T-helper 2 cell treated with Interferon-gamma antibody and Interleukin-4, amounts not matched to agents 5 μg/mL and 100 μg/mL, for 36 hours (primary cell): ENCODE data around the gene CACNB1.

Experiments used
- DNase-seq: peaks from one replicate; pipeline ENCODE4 v3.0.0; 2021; ENCODE audit warnings: low spot score
- H3K27ac Mint-ChIP-seq: one replicate; pipeline ENCODE4 v1.8.0; 2021; ENCODE audit warnings: mild to moderate bottlenecking, mixed read lengths
- H3K27me3 Mint-ChIP-seq: one replicate; pipeline ENCODE4 v1.8.0; 2021; ENCODE audit warnings: low read depth, mixed read lengths
- H3K36me3 Mint-ChIP-seq: one replicate; pipeline ENCODE4 v1.8.0; 2021; ENCODE audit warnings: low read depth, mixed read lengths
- H3K4me1 Mint-ChIP-seq: one replicate; pipeline ENCODE4 v1.8.0; 2021; ENCODE audit warnings: low read depth, mixed read lengths
- H3K4me3 Mint-ChIP-seq: one replicate; pipeline ENCODE4 v1.8.0; 2022; ENCODE audit warnings: mild to moderate bottlenecking, moderate library complexity, mixed read lengths
- H3K9me3 Mint-ChIP-seq: one replicate; pipeline ENCODE4 v1.8.0; 2021; ENCODE audit warnings: mixed read lengths

Gene CACNB1

DNA sequence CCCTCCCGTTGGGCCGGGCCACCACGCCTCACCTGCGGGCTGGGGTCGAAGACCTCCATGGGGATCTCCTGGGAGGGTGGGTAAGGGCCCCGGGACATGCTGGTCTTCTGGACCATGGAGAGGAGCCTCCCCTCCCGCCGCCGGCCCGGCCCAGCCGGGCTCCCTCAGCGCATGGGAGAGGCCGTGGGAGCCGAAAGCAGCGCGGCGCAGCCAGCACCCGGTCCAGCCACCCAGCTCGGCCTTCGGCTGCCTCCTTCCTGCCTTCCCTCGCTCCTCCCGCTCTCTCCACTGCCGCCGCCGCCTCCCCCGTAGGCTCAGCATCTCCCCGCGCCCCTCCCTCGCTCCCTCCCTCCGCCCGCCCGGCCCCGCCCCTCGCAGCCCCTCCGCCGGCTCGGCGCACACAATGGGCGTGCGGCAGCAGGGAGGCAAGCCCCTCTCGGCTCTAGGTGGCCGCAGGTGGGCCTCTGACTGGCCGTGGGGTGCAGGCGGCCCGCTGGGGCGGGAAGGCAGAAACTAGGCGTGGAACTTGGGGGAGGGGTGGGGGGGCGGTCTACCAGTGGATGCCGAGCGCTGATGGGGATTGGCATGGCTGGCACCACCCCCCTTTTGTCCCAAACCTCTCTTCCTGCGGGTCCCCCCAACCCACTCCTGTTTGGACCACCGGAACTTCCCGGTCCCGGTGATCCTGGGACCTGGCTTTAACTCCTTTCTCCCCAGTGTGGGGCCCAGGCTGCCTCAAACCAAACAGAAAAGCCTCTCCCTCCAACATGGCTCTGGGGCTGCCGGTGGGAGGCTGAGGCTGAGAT lies at the start of gene CACNB1:
TSS of gene CACNB1 (minus strand) at position 290 of the 806 bp plus-strand sequence. CDS start at position 116, 174 bp downstream.
- peak within 1 kb of the TSS; percentile 71 for H3K27ac Mint-ChIP-seq
- DNase-seq, result peak; percentile 71
- no peaks in the 10 kb centered on the region for H3K27me3 Mint-ChIP-seq
- peak within 1 kb of the TSS; percentile 82 for H3K4me3 Mint-ChIP-seq
- H3K4me1 Mint-ChIP-seq, result peaks cover 42% of the 10 kb centered on the region
- H3K9me3 Mint-ChIP-seq, result no peaks in the 10 kb centered on the region
- peaks cover 28% of the 10 kb centered on the region for H3K36me3 Mint-ChIP-seq

DNA sequence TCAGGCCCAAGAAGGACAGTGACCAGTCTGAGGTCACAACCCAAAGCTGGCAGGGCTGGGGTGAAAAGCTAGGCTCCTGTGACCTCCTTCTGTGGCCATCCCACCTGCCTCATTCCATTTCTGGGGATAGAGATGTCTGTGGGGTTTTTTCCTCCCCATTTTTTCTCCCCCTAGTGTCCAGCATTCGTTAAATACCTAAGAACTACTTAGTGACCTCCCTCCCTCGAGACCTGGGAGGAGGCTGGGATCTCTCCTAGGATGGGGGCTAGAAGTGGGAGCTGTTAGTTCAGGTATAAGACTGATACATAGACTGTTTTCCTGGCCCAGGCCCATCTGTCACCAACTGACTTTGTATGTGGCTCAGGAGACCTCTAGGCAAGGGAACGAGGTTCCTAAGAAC lies 48.8 kb upstream of the CACNB1 start:
- Mint-ChIP-seq H3K4me1 (peaks cover 7% of the 10 kb centered on the region), H3K27ac (no peak overlapping the region), H3K36me3 (no peaks in the 10 kb centered on the region), H3K27me3 (peaks cover 3% of the 10 kb centered on the region), H3K9me3 (no peaks in the 10 kb centered on the region), H3K4me3 (no peak overlapping the region)
- no peak for DNase-seq

DNA sequence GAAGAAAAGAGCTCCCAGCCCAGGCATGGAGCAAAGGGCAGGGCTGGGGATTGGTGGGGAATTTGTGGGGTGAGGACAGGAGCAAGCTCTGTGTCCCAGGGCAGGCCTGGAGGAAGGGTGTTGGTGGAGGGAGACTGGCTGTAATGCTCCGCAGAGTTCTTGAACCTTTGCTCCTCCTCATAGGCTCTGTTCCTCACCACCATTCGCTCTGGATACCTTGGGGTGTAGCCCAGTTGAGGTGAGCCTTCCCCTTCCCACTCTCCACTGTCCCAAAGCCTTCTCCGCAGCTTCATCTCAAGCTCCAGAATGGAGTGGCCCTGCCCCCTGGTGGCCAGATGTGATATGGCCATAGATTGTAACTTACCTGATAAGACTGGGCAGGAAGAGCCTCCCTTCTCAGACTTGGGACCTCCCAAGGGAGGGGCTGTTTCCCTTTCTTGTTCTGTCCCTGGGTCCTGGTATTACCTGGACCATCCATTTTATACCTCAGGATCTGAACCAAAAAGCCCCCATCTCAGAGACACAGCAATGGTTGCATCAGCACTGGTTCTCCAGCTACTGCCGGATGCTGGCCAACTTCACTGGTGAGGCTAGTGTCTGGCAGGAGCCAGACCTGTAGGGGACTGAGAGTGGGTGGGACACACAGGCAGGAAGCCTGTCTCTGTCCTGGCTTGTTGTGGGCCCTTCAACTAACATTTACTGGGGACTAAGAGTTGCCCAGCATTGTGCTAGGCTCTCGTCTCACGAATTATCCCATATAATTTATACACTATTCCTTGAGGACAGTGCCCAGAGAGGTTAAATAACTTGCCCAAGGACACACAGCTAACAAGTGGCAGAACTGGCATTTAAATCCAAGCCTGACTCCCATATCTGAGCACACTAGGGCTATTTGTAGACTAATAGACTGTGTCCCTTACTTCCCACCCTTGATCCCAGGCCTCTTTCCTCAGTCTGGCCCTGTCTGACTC lies 47.4 kb upstream of the CACNB1 start:
- H3K27ac Mint-ChIP-seq, result no peak overlapping the region
- no peaks in the 10 kb centered on the region for H3K36me3 Mint-ChIP-seq
- H3K4me3 Mint-ChIP-seq, result no peak overlapping the region

DNA sequence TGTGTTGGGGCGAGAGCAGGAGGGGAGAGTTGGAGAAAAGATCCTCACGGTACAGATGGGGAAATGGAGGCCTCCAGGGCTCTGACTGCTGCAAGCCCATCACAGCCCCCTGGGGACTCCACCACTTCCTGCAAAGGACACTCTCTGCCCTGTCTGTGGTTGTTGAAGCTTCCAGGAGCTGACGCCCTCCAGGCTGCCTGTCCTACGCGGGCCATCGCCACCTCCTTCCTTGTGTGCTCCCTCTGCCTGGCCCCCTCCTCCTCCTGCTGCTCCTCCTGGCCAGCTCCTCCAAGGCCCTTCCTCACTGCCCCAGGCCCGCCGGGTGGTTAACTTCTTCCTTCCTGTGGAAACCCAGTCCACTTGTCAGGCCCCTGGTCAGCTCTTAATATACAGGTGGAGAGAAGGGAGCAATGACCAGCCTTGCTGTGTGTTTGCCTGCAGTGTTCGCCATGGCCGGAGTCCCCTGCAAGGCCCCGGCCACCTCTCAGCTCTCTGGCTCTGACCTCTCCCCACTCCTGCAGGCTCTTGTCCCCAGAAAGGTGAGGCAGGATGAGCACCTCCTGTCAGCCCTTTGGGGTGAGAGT lies 46.6 kb upstream of the CACNB1 start:
- no peak overlapping the region for H3K4me3 Mint-ChIP-seq
- H3K36me3 Mint-ChIP-seq, result no peaks in the 10 kb centered on the region
- no peaks in the 10 kb centered on the region for H3K9me3 Mint-ChIP-seq
- peaks cover 14% of the 10 kb centered on the region for H3K4me1 Mint-ChIP-seq
- H3K27me3 Mint-ChIP-seq, result peaks cover 6% of the 10 kb centered on the region
- no peak for DNase-seq
- no peak overlapping the region for H3K27ac Mint-ChIP-seq

More for the DNA sequence above, 47.4 kb upstream of the CACNB1 start:
- Mint-ChIP-seq H3K9me3 (no peaks in the 10 kb centered on the region), H3K27me3 (peaks cover 3% of the 10 kb centered on the region), H3K4me1 (peaks cover 7% of the 10 kb centered on the region)
- peak; percentile 74 for DNase-seq

DNA sequence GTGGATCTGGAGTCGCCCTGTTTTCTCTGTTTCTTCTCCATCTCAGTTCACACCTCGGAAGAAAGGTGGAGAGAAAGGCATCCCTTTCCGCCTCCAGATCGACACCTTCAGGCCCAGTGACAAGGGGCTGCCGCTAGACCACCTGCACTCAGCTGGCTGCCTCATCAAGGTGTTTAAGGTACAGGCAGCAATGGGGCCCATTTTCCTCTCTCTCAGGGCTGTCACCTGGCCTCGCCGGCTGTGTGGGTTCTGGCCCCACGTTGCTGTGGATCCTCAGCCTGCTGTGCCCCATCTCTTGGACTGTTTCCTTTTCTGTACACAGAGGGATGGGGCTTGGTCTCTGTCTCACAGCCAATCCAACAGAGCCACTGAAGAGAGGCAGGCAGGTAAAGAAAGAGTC lies 45.7 kb upstream of the CACNB1 start:
- H3K27ac Mint-ChIP-seq, result no peak overlapping the region
- DNase-seq, result no peak
- no peaks in the 10 kb centered on the region for H3K9me3 Mint-ChIP-seq
- H3K27me3 Mint-ChIP-seq, result peaks cover 6% of the 10 kb centered on the region
- H3K4me1 Mint-ChIP-seq, result peaks cover 18% of the 10 kb centered on the region
- H3K4me3 Mint-ChIP-seq, result no peak overlapping the region
- H3K36me3 Mint-ChIP-seq, result no peaks in the 10 kb centered on the region

DNA sequence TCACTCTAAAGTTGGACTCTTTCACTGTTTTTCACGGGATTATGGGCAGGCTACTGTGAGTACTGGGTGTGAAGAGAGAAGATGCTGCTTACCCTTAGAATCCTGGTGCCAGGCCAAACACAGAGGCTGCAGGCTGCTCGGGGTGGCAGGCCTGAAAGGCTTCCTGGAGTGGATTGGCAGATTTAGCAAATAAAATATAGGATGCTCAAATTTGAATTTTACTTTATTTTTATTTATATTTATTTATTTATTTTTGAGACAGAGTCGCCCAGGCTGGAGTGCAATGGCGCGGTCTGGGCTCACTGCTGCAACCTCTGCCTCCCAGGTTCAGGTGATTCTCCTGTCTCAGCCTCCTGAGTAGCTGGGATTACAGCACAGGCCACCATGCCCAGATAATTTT lies 43.2 kb upstream of the CACNB1 start:
- Mint-ChIP-seq H3K36me3 (no peaks in the 10 kb centered on the region), H3K4me3 (no peak overlapping the region), H3K9me3 (no peaks in the 10 kb centered on the region), H3K27ac (no peak overlapping the region), H3K27me3 (peaks cover 6% of the 10 kb centered on the region), H3K4me1 (peaks cover 20% of the 10 kb centered on the region)
- no peak for DNase-seq

DNA sequence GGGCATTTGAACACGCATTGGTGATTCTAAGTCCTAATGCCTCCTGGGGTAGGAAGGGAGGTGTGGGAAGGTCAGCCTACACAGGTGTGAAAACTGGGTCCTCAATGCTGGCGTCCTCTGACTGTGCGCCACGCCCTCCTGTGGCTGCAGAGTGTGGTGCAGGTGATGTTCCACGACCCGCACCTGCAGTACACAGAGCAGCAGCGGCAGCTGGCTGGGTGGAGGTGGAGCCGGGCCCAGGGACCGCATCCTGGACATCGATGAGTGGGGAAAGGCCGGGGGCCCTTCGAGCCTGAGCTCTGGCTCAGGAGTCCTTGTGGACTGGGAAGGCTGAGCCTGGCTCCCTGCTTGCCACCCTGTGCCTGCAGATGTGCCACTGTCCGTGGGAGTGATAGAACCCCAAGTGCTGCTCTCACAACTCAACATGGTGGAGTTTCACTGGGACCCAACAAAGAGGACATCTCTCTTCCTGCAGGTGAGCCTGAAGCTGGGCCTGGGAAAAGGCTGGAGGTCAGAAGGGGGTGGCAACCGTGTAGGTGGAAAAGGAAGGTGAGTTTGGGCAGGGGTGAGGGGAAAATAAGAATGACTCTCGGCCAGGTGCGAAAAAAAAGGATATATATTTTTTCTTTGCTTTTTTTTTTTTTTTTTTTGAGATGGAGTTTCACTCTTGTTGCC lies 42.3 kb upstream of the CACNB1 start:
- no peak overlapping the region for H3K4me3 Mint-ChIP-seq
- H3K4me1 Mint-ChIP-seq, result peaks cover 20% of the 10 kb centered on the region
- no peaks in the 10 kb centered on the region for H3K9me3 Mint-ChIP-seq
- no peaks in the 10 kb centered on the region for H3K36me3 Mint-ChIP-seq
- H3K27ac Mint-ChIP-seq, result no peak overlapping the region
- peak; percentile 47 for DNase-seq
- peaks cover 6% of the 10 kb centered on the region for H3K27me3 Mint-ChIP-seq

DNA sequence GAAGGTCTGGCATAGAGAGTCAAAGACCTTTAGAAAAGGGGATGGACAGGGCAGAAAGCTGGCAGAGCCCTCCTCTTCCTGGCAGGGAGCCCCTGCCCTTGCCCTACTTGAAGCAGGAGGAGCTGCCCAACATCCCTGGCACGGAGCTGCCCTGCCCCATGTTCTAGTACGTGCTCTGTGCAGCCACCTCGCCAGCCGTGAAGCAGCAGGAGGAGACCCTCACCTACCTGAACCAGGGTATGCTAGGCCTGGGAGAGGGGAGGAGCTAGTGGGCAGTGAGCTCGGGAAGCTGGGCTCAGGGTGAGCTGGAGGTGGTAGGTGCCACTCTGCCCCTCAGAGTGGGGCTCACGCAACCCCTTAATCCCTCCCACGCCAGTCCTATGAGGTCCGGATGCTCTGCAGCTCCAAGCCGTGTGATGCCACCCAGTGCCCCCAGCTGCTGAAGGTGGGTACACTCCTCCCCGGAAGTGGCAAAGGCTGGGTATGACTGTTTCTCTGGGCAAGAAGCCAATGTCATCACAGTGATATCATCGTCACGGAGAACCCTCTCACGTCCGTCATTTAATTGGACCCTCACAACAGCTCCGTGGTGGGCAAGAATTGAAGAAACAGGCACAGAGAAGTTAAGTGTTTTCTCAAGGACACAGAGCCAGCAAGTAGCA lies 41.0 kb upstream of the CACNB1 start:
- H3K4me3 Mint-ChIP-seq, result peak overlapping the region; percentile 0
- H3K4me1 Mint-ChIP-seq, result peaks cover 15% of the 10 kb centered on the region
- H3K27me3 Mint-ChIP-seq, result peaks cover 6% of the 10 kb centered on the region
- H3K9me3 Mint-ChIP-seq, result no peaks in the 10 kb centered on the region
- H3K36me3 Mint-ChIP-seq, result no peaks in the 10 kb centered on the region
- no peak for DNase-seq
- peak overlapping the region; percentile 28 for H3K27ac Mint-ChIP-seq

DNA sequence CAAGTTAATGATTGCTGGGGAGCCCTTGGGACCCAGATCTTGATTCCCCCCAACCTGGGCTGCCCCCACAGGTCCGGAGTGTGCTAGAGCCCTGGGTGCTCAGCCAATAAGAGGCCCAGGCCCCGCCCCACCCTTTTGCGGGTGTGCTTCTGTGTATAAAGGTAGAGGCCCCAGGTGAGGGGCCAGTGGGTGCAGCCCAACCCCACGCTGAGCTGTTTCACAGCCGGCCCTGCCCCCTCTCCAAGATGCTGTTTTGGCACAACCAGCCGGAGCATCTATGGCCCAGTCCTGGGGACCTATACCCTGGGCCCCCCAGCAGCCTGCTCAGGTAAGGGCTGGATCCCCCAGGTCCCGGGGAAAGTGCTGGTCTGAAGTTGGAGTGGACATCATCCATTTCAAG lies 40.1 kb upstream of the CACNB1 start:
- Mint-ChIP-seq H3K27ac (no peak overlapping the region), H3K4me1 (peaks cover 15% of the 10 kb centered on the region), H3K27me3 (peaks cover 4% of the 10 kb centered on the region), H3K36me3 (no peaks in the 10 kb centered on the region), H3K4me3 (no peak overlapping the region), H3K9me3 (no peaks in the 10 kb centered on the region)
- DNase-seq, result no peak

DNA sequence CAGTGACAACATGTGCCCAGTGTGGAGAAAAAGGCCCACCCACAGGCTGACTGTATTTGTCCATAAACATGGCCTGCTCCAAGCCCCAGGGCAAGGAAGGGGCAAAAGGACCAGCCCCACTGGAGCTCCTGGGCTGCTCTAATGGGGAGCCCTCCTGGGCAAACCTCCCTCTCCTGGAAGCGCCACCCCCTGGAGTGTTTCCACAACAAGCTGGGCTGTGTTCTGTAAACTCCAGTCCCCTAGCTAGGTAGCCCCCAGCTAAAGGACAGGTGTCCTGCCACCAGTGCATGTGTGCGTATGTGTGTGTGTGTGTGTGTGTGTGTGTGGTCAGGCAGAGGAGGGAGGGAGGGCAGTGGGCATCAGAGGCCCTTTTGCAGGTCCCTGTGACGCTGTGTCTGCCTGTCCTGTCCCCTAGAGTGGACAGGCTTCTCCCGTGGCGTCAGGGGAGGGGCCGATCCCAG lies 39.5 kb upstream of the CACNB1 start:
- no peaks in the 10 kb centered on the region for H3K36me3 Mint-ChIP-seq
- H3K4me1 Mint-ChIP-seq, result peaks cover 15% of the 10 kb centered on the region
- no peak for DNase-seq
- H3K27ac Mint-ChIP-seq, result no peak overlapping the region
- no peak overlapping the region for H3K4me3 Mint-ChIP-seq
- no peaks in the 10 kb centered on the region for H3K9me3 Mint-ChIP-seq
- peaks cover 6% of the 10 kb centered on the region for H3K27me3 Mint-ChIP-seq

DNA sequence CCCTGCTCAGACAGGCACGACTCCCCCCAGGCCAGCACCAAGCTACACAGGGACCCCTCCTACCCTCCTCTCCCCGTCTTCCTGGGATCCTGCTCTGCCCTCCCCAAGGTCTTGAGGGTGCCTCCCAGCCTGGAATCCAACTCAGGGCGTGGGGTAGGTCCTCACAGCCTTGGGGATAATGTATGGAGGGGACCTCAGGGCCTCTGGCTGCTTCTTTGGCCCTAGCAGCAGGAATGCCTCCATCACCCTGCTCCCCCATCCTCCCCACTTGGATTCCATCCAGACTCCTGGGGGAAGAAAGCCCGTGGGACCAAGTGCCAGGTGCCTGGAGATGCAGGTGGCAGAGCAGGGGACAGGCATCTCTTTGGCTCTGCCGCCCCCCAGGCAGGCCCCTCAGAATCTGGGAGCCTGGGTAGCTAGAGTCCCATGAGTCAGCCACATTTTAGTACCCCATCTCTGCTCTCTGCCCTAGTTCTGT lies 39.0 kb upstream of the CACNB1 start:
- H3K4me3 Mint-ChIP-seq, result no peak overlapping the region
- DNase-seq, result no peak
- H3K36me3 Mint-ChIP-seq, result no peaks in the 10 kb centered on the region
- H3K4me1 Mint-ChIP-seq, result peaks cover 20% of the 10 kb centered on the region
- H3K9me3 Mint-ChIP-seq, result no peaks in the 10 kb centered on the region
- H3K27ac Mint-ChIP-seq, result no peak overlapping the region
- H3K27me3 Mint-ChIP-seq, result peaks cover 11% of the 10 kb centered on the region

DNA sequence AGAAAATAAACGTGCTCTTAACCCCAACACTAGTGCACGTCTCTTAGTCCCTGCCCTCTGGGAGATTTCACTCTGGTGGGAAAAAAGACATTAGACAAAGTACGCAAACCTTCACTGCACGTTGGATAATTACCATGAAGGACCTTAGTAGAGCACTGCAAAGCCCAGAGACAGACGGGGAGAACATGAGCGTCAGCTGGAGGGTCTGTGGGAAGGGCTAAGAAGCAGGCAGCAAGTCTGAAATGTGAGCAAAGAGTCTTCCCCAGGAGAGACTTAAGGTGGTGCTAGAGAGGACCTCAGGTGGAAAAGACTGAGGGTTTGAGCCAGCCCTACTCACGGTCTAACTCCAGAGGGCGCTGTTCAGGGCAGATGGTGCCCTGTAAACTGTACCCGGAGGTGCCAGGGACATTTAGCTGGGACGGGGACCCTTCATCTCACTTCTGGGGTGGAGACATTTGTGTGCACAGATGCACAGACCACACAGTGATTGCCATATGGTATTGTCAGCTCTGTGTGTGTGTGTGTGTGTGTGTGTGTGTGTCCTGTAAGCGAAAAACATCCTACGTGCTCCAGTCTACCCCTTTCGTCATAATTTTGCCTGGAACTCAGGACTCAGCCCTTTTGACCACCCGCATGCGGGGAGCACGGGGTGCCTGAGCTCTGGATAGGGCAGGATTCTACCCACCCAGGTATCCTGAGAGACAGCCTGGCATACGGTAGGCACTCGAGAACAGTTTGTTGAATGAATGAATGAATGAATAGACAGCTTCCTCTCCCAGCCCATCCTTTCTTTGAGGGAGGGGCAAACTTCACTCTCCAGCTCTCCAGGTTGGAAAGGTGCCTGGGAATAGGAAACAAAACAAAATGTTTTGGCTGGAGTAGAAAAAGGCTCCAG lies 38.3 kb upstream of the CACNB1 start:
- Mint-ChIP-seq H3K27ac (no peak overlapping the region), H3K4me1 (peaks cover 20% of the 10 kb centered on the region), H3K4me3 (no peak overlapping the region), H3K27me3 (peaks cover 14% of the 10 kb centered on the region), H3K9me3 (no peaks in the 10 kb centered on the region), H3K36me3 (no peaks in the 10 kb centered on the region)
- DNase-seq, result peak; percentile 26
